NOMO-1 (cell line): ENCODE results near the gene YBX3.

Experiments
- DNase-seq, 2 experiments: peaks; one replicate each; lab custom pipeline; 2025; ENCODE audit not compliant: unreplicated experiment in 2 of 2; lab: John Stamatoyannopoulos, UW

The YBX3 gene

DNA sequence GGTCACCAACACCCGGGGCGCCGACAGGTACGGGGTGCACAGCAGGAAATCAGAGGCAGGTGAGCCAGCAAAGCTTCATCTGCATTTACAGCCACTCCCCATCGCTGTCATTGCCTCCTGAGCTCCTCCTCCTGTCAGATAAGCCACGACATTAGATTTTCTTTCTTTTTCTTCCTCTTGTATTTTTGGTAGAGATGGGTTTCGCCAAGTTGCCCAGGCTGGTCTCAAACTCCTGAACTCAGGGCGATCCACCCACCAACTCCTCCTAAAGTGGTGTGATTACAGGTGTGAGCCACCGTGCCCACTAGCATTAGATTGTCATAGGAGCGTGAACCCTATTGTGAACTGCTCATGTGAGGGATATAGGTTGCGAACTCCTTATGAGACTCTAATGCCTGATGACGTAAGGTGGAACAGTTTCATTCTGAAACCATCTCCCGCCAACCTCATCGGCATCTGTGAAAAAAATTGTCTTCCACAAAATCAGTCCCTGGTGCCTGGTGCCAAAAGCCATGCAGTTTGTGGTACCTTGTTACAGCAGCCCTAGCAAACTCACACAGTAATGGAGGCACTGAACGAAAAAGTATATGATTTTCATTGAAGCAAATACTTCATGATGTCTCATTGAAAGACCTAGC, 50.8 kb downstream of the YBX3 start:
- DNase-seq, result no peak

DNA sequence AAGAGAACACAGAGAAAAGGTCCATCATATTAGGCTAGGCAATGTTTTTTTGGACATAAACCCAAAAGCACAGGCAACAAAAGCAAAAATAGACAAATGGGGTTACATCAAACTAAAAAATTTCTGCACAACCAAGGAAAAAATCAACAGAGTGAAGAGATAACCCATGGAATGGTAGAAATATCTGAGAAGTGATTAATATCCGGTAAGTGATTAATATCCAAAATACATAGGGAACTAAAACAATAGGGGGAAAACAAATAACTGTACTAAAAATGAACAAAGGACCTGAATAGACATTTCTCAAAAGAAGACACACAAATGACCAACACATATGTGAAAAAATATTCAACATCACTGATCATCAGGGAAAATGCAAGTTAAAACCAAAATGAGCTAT, 53.6 kb downstream of the YBX3 start:
- no peak for DNase-seq

GRCh38 chr12:10668526-10668925, 54.6 kb downstream of the YBX3 start:
- DNase-seq, result no peak

GRCh38 chr12:10667581-10667980, 55.5 kb downstream of the YBX3 start:
- no peak for DNase-seq

- no peak for DNase-seq
Measured at GRCh38 chr12:10664499-10664898, 58.6 kb downstream of the YBX3 start.

DNA sequence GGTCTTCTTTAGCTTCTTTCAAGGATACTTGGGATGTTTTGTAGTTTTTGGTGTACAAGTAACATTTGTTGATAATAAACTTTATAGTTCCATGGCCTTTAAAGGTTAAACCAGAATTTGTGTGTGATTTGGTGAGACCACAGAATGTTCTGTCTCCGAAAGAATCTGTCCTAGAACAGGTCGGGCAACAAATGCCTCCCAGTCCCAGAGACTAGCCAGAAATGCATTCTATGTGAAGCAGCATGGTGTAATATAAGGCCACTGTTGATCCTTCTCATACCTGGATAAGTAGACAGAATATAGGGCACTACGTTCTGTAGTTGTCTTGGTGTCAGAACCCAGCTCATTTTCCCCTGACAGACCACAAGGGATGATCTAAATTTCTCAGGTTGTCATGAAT, 59.3 kb downstream of the YBX3 start:
- DNase-seq, result no peak

GRCh38 chr12:10661338-10661737, 61.8 kb downstream of the YBX3 start:
- no peak for DNase-seq

GRCh38 chr12:10654003-10654402, 69.1 kb downstream of the YBX3 start:
- no peak for DNase-seq

GRCh38 chr12:10652192-10652591, 70.9 kb downstream of the YBX3 start:
- no peak for DNase-seq
